SK-N-SH (cell line): ENCODE data around the gene WASF1. TPM values are rescaled to one million over a fixed set of nuclear protein-coding genes. Genes with fewer than 3 reads are reported as not detected.

Experiments used
- CTCF ChIA-PET: fragments of 300-600, 350-600 bp; formaldehyde crosslinking; extraction: SDS; loops from one replicate; lab custom pipeline; 2021; lab: Yijun Ruan, JAX
- POLR2A ChIA-PET: fragments of 350-600 bp; sonication (Branson Sonifier 250); formaldehyde crosslinking; extraction: SDS; loops from one replicate; lab custom pipeline; 2020; ENCODE audit warnings: antibody characterized with exemption, inconsistent platforms; lab: Yijun Ruan, JAX
- DNase-seq: peaks from one replicate; pipeline ENCODE4 v3.0.0; 2012
- H2AFZ ChIP-seq: fragments of 200-600 bp; sonication (generic); 2 replicates; pipeline ENCODE4 v1.8.1; 2016; ENCODE audit warnings: antibody characterized with exemption, mild to moderate bottlenecking, low read depth
- H3F3A ChIP-seq: fragments of 200-600 bp; sonication (generic); replicated peaks from 2 replicates; pipeline ENCODE3; 2016; ENCODE audit warnings: antibody characterized with exemption, mild to moderate bottlenecking; ENCODE audit not compliant: insufficient read depth
- H3K27ac ChIP-seq, 2 experiments: fragments of 200-500 bp in 1 of 2; fragments of 200-600 bp in 1 of 2; sonication (Bioruptor generic) in 1 of 2; sonication (generic), shearing (Covaris generic) in 1 of 2; 2 replicates each; pipeline versions ENCODE4 v1.5.1 to v1.6.1; 2014 to 2016; ENCODE audit warnings: low read depth in 2 of 2, inconsistent platforms in 1 of 2, low read length in 1 of 2, mild to moderate bottlenecking in 1 of 2, mixed read lengths in 1 of 2
- H3K27me3 ChIP-seq: fragments of 200-600 bp; sonication (generic), shearing (Covaris generic); 2 replicates; pipeline ENCODE4 v1.6.1; 2016; ENCODE audit warnings: mixed run types; ENCODE audit not compliant: insufficient read depth
- H3K36me3 ChIP-seq, 2 experiments: fragments of 200-500 bp in 1 of 2; fragments of 200-600 bp in 1 of 2; sonication (Bioruptor generic) in 1 of 2; sonication (generic) in 1 of 2; replicated peaks in 1 of 2; 2 replicates each; pipeline versions ENCODE3 to v1.5.1; 2014 to 2016; ENCODE audit warnings: low read length in 1 of 2, mild to moderate bottlenecking in 1 of 2; ENCODE audit not compliant: insufficient read depth in 2 of 2, control insufficient read depth in 1 of 2
- H3K4me1 ChIP-seq, 2 experiments: fragments of 200-500 bp in 1 of 2; fragments of 200-600 bp in 1 of 2; sonication (Bioruptor generic) in 1 of 2; sonication (generic), shearing (Covaris generic) in 1 of 2; 2 replicates each; pipeline versions ENCODE4 v1.5.1 to v1.6.1; 2014 to 2016; ENCODE audit warnings: low read depth in 1 of 2, low read length in 1 of 2, mixed run types in 1 of 2; ENCODE audit not compliant: insufficient read depth in 2 of 2, control insufficient read depth in 1 of 2
- H3K4me2 ChIP-seq: fragments of 200-600 bp; sonication (generic), shearing (Covaris generic); 2 replicates; pipeline ENCODE4 v1.6.1; 2017; ENCODE audit warnings: mixed run types
- H3K4me3 ChIP-seq, 2 experiments: fragments of 200-500 bp in 1 of 2; fragments of 200-600 bp in 1 of 2; sonication (Bioruptor generic) in 1 of 2; sonication (generic), shearing (Covaris generic) in 1 of 2; 2 replicates each; pipeline versions ENCODE4 v1.5.1 to v1.8.1; 2014 to 2016; ENCODE audit warnings: low read depth in 2 of 2, inconsistent platforms in 1 of 2, low read length in 1 of 2, mild to moderate bottlenecking in 1 of 2, mixed read lengths in 1 of 2, moderate library complexity in 1 of 2
- H3K79me2 ChIP-seq: fragments of 200-600 bp; sonication (generic); 2 replicates; pipeline ENCODE4 v1.8.1; 2017; ENCODE audit warnings: mild to moderate bottlenecking; ENCODE audit not compliant: insufficient read depth
- H3K9ac ChIP-seq: fragments of 200-600 bp; sonication (generic); 2 replicates; pipeline ENCODE4 v1.6.1; 2017; ENCODE audit warnings: mixed run types
- H3K9me2 ChIP-seq: fragments of 200-600 bp; sonication (generic); 2 replicates; pipeline ENCODE4 v1.6.1; 2017; ENCODE audit warnings: mixed run types
- H3K9me3 ChIP-seq: fragments of 200-600 bp; sonication (generic); 2 replicates; pipeline ENCODE4 v1.6.1; 2017; ENCODE audit warnings: mixed run types, mild to moderate bottlenecking, moderate library complexity
- H4K20me1 ChIP-seq: fragments of 200-600 bp; sonication (generic); 2 replicates; pipeline ENCODE4 v1.6.1; 2017; ENCODE audit warnings: mild to moderate bottlenecking, mixed run types; ENCODE audit not compliant: insufficient read depth
- CHD2 ChIP-seq: fragments of 150-350 bp; IDR thresholded peaks from 2 replicates; pipeline ENCODE4 v1.6.1; 2018; ENCODE audit warnings: low read length; ENCODE audit not compliant: partially characterized antibody
- EP300 ChIP-seq, 2 experiments: IDR thresholded peaks; 2 replicates each; pipeline versions ENCODE4 v1.4.0 to v1.6.1; 2012; ENCODE audit warnings: borderline replicate concordance in 1 of 2, low read depth in 1 of 2, low read length in 1 of 2
- EZH2phosphoT487 ChIP-seq: fragments of 200-600 bp; sonication (generic); IDR thresholded peaks from 2 replicates; pipeline ENCODE4 v1.6.1; 2017; ENCODE audit warnings: low read depth, mixed run types, mild to moderate bottlenecking, antibody characterized with exemption, moderate library complexity, borderline replicate concordance
- GATA2 ChIP-seq: sonication (generic); formaldehyde crosslinking; IDR thresholded peaks from 2 replicates; pipeline ENCODE4 v1.5.0; 2020; ENCODE audit warnings: mild to moderate bottlenecking, missing genetic modification reagents
- MXI1 ChIP-seq: IDR thresholded peaks from 2 replicates; pipeline ENCODE4 v1.6.1; 2012; ENCODE audit warnings: mild to moderate bottlenecking, low read depth, low read length, improper control_type of control experiment
- NFIC ChIP-seq: IDR thresholded peaks from 2 replicates; pipeline ENCODE4 v1.4.0; 2012; ENCODE audit warnings: borderline replicate concordance
- NRF1 ChIP-seq: IDR thresholded peaks from 2 replicates; pipeline ENCODE4 v1.6.1; 2012; ENCODE audit warnings: low read depth, mild to moderate bottlenecking, low read length
- PBX3 ChIP-seq: IDR thresholded peaks from 2 replicates; pipeline ENCODE4; 2012
- POLR2AphosphoS5 ChIP-seq: IDR thresholded peaks from 2 replicates; pipeline ENCODE4 v1.6.1; 2012; ENCODE audit warnings: low read depth, low read length
- RCOR1 ChIP-seq: fragments of 150-350 bp; IDR thresholded peaks from 2 replicates; pipeline ENCODE4 v1.6.1; 2017; ENCODE audit warnings: antibody characterized with exemption, low read length
- RFX5 ChIP-seq: IDR thresholded peaks from 2 replicates; pipeline ENCODE4 v1.6.1; 2012; ENCODE audit warnings: mild to moderate bottlenecking, improper control_type of control experiment, low read length
- RXRA ChIP-seq: IDR thresholded peaks from 2 replicates; pipeline ENCODE4 v1.4.0; 2012; ENCODE audit warnings: low read depth, mild to moderate bottlenecking, borderline replicate concordance
- SIN3A ChIP-seq: IDR thresholded peaks from 2 replicates; pipeline ENCODE4 v1.6.1; 2012; ENCODE audit warnings: low read depth, mild to moderate bottlenecking, low read length, moderate library complexity, borderline replicate concordance
- SMC3 ChIP-seq: IDR thresholded peaks from 2 replicates; pipeline ENCODE4 v1.6.1; 2012; ENCODE audit warnings: low read depth, low read length, improper control_type of control experiment
- TAF1 ChIP-seq: IDR thresholded peaks from 2 replicates; pipeline ENCODE4 v1.6.1; 2012; ENCODE audit warnings: low read depth, mild to moderate bottlenecking, low read length, moderate library complexity, borderline replicate concordance
- USF1 ChIP-seq: IDR thresholded peaks from 2 replicates; pipeline ENCODE4 v1.4.0; 2012; ENCODE audit warnings: low read depth, borderline replicate concordance
- ZBTB33 ChIP-seq: IDR thresholded peaks from 2 replicates; pipeline ENCODE4 v1.4.0; 2012; ENCODE audit warnings: low read depth, borderline replicate concordance
- WGBS: methylation state at CpG from one replicate; pipeline ENCODE4 v1.1.6; 2017; ENCODE audit warnings: low lambda C conversion rate; 5-methylcytosine and 5-hydroxymethylcytosine counted together
- polyA plus RNA-seq, 3 experiments: library from polyadenylated mRNA; depleted of rRNA; stranded (reverse); fragments of >200 nt; gene quantifications; 2 replicates each; pipeline ENCODE4 v1.2.3, GENCODE V29; 2012

Gene WASF1
- polyA plus RNA-seq, 1 of the 3 experiments (the other 2 are of a cell fraction), result 31.4 TPM

GRCh38 chr6:110198561-110198960 lies 19.1 kb upstream of the WASF1 start:
- Histone ChIP-seq H3K9me2 (no peaks in the 10 kb centered on the region), H3K9me3 (no peaks in the 10 kb centered on the region), H3K9ac (no peak overlapping the region), H3K4me1 (peaks cover 0 to 8% of the 10 kb centered on the region in 2 experiments; a peak in 3 of 4 replicates), H3K4me3 (no peak overlapping the region), H3K36me3 (peaks cover 24 to 25% of the 10 kb centered on the region in 2 experiments), H4K20me1 (no peaks in the 10 kb centered on the region), H3K27me3 (no peaks in the 10 kb centered on the region), H2AFZ (no peak overlapping the region), H3K79me2 (peaks cover 55% of the 10 kb centered on the region), H3K4me2 (no peak overlapping the region), H3F3A (no peaks in the 10 kb centered on the region), H3K27ac (no peak overlapping the region)
- no peak for TF ChIP-seq POLR2AphosphoS5
- TF ChIP-seq EZH2phosphoT487, result no peak
- TF ChIP-seq RFX5, result no peak
- TF ChIP-seq CHD2, result no peak
- no peak for TF ChIP-seq USF1
- 95% methylated on average over 3 of the region's 3 CpGs for WGBS
- CTCF ChIA-PET, result interaction anchor here (1.2 to 2.1 kb wide), 2 partner anchors 15 to 16 kb away, joined by 3 to 5 read pairs; no protein-coding TSS in a partner anchor
- DNase-seq, result no peak
- POLR2A ChIA-PET, result no interaction called here

- Histone ChIP-seq H3K4me2 (no peak overlapping the region), H4K20me1 (peaks cover 7% of the 10 kb centered on the region; the same call in 1 of the 2 replicates)
- POLR2A ChIA-PET, result no interaction called here
- no peak for TF ChIP-seq SIN3A
- TF ChIP-seq RXRA, result no peak
- TF ChIP-seq GATA2, result no peak
- no peak for TF ChIP-seq EP300 (IDR thresholded peaks at IDR 0.05; ENCODE audit: borderline replicate concordance in 1 of 2, low read depth in 1 of 2, low read length in 1 of 2)
- TF ChIP-seq NRF1, result no peak
- no peak for TF ChIP-seq SMC3
- no peak for TF ChIP-seq NFIC
- TF ChIP-seq EZH2phosphoT487, result no peak
- no peak for TF ChIP-seq MXI1
- no peak for TF ChIP-seq ZBTB33
- TF ChIP-seq PBX3, result no peak
- TF ChIP-seq RCOR1, result no peak
- TF ChIP-seq TAF1, result no peak
- TF ChIP-seq, all 33 proteins: peak for 0
- no peak overlapping the region for H3K4me3 ChIP-seq
- H3F3A ChIP-seq, result no peaks in the 10 kb centered on the region
- WGBS, result 91% methylated on average over 1 of the region's 1 CpG
- no peaks in the 10 kb centered on the region for H3K9me3 ChIP-seq
- H2AFZ ChIP-seq, result no peak overlapping the region
- no peaks in the 10 kb centered on the region for H3K9me2 ChIP-seq
- CTCF ChIA-PET, result interaction anchor here (0.9 to 1.3 kb wide), 2 partner anchors 8 to 19 kb away, joined by 3 to 4 read pairs; no protein-coding TSS in a partner anchor
- H3K9ac ChIP-seq, result no peak overlapping the region
- peaks cover 24 to 25% of the 10 kb centered on the region in 2 experiments for H3K36me3 ChIP-seq
- H3K27ac ChIP-seq, result no peak overlapping the region
- H3K27me3 ChIP-seq, result no peaks in the 10 kb centered on the region
- H3K79me2 ChIP-seq, result peaks cover 63% of the 10 kb centered on the region
- DNase-seq, result no peak
- peaks cover 0 to 8% of the 10 kb centered on the region in 2 experiments; a peak in 3 of 4 replicates for H3K4me1 ChIP-seq
Measured at GRCh38 chr6:110196874-110197273, 17.4 kb upstream of the WASF1 start.
